ENCODE measurements around the gene BIRC7.

The BIRC7 gene

DNA sequence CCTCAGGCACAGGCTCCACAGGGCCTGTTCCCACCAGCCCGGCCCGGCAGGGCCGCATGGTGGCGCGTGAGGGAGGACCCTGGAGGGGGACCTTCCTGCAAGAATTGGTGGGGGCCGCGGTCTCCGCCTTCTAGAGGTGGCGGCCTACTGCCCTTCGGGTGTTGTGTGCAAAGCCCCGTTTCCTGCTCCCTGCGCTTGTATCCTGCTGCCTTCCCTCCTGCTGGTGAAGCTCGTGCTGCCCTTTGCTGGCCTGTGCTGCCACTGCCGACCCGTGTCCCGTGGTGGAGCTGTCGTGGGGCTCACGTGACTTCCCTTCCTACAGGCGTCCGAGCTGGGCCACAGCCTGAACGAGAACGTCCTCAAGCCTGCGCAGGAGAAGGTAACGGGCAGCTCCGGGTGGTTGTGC lies 48.8 kb downstream of the BIRC7 start:
- DNase-seq, result no peak

- no peak for DNase-seq
Measured at GRCh38 chr20:63284981-63285524, 49.3 kb downstream of the BIRC7 start.

DNA sequence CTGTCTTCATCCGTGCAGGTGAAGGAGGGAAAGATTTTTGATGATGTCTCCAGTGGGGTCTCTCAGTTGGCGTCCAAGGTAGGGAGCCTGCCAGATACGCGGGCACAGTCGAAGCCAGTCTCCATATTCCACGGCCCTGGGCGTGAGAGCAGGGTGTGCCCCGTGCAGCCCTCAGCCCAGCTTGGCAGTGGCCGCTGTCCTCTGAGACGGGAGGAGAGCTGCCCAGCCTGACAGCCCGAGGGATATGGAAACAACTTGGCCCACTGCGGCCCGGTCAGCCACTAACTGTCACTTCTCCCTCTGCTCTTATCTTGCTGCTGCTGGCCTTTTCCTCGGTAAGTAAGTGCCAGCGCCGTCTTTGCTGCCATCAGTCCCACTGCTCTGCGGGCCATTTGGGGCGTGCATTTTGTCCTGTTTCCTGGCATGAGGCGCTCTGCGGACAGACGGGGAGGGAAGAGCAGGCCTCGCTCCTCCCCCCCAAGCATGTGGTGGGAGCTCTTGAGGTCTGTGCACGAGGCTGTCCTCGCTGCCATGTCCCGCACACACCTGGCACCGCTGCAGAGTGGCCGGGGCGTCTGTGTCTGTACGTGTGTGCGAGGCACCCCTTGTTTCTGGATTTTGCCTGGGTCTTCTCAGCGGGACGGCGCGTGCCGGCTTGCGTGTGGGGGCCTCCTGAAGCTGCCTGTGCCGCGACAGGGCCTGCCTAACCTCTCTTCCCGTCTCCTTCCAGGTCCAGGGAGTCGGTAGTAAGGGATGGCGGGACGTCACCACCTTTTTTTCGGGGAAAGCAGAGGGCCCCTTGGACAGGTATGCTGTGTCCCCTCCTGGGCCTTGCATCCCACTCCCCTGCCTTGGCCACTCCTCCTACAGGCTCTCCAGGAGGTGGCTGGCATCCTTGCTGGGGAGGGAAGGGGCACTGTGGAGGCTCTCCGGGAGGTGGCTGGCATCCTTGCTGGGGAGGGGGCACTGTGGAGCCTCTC lies 50.2 kb downstream of the BIRC7 start:
- DNase-seq, result no peak

DNA sequence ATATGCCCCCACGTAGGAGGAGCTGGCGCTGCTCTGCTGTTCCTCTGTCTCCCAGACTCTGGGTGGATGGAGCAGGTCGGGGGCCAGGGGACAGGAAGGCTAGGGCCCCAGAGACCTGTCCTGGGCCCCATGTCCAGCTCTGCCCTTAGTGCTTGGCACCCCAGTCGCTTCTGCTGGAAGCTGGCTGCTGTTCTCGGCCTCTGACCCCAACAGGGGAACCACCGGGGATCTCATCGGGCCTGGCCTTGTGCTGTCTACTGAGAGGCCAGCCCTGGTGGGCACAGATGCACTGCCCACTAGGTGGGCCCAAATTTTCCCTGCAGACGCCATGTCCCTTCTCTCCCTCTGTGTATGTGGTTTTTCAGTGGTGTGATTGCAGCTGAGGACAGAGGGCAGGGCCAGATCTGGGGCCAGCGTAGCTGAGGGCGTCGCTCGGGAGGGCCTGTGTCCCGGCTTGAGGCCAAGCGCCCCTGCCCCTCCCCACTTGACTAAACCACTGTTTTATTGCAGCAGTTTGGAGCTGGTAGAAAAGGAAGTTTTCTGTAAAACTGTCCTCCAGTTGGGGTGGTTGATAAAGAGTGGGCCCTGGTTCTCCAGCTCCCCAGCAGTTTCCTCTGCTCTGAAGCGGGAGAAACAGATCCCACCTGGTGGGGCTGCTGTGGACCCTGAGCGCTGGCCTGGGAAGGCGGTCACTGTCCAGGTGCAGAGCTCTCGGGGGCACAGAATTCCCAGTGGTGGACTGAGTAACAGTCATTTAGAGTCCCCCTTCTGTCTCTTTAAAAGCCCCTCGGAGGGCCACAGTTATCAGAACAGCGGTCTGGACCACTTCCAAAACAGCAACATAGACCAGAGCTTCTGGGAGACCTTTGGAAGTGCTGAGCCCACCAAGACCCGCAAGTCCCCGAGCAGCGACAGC lies 51.3 kb downstream of the BIRC7 start:
- DNase-seq, result no peak

DNA sequence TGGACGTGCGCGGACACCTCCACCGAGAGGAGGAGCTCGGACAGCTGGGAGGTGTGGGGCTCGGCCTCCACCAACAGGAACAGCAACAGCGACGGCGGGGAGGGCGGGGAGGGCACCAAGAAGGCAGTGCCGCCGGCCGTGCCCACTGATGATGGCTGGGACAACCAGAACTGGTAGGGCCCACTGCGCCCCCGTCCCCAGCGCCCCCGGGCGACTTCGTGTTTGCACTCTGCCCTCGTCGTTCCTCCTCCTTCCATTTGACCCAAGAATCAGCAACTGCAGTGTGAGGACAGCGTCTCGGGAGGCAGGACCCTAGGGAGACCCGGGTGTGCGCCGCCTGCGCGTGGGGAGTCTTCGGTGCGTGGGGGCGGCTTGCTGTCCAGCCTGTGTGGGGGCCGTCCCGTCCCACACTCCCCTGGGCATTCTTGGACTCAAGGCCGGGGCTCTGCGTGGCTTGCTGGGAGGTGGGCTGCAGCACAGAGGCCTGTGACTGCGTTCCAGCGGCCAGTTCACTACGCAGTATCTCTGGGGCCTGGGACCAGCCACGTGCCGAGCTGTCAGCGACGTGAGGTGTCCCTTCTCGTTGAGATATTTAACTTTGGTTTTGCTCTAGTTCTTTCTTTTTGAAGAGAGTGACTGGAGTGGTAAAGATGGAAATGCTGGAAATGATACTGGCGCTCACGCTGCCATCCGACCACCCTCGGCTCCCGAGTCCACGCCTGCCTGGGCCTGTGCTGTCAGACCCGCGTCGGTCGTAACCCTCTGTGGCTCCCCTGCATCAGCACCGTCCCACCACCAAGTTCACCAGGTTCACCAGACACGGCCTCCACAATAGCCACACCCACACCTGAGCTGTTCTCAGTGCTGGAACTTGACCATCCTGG lies 52.2 kb downstream of the BIRC7 start:
- DNase-seq, result no peak

- no peak for DNase-seq
Measured at GRCh38 chr20:63288581-63289251, 53.0 kb downstream of the BIRC7 start.

- no peak for DNase-seq
Measured at GRCh38 chr20:63289311-63290135, 53.8 kb downstream of the BIRC7 start.

All from SIG-M5 (cell line).